Stimulated activated CD4-positive, alpha-beta T cell treated with anti-CD3 and anti-CD28 coated beads, Interleukin-15, amount 100 ng/mL, for 24 hours (primary cell): Measurements from ENCODE around the gene PRRC2A.
"Not testable (repeated sequence)": the region's sequence is repeated elsewhere in the genome, so short reads cannot be mapped to it uniquely, and the experiment has no call there.

Experiments used
- DNase-seq: peaks from one replicate; pipeline ENCODE4 v3.0.0-alpha.2; 2020

PRRC2A gene

DNA sequence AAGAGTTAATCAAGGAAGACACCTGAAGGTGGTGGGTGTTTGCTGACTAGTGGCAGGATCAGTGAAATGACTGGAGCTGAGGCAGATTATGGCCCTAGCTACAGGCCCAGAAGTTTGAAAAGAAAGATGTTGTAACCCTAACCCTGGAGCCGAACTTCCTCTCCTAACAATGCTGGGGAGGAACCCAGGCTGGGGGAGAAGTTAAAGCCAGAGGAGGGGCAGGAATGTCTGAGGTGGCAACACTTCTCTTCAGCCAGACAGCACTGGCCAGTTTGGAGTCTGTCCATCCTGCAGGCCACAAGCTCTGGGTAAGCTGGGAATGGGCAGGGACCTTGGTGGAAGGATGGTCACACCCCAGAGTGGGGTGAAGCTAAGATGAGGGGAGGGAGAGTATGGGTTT lies 34.5 kb upstream of the PRRC2A start, which contains the start of gene LST1:
Gene LST1 (plus strand): TSS at position 270 of the 400 bp plus-strand sequence. CDS start 1,023 bp downstream, outside the sequence.
- no peak for DNase-seq

DNA sequence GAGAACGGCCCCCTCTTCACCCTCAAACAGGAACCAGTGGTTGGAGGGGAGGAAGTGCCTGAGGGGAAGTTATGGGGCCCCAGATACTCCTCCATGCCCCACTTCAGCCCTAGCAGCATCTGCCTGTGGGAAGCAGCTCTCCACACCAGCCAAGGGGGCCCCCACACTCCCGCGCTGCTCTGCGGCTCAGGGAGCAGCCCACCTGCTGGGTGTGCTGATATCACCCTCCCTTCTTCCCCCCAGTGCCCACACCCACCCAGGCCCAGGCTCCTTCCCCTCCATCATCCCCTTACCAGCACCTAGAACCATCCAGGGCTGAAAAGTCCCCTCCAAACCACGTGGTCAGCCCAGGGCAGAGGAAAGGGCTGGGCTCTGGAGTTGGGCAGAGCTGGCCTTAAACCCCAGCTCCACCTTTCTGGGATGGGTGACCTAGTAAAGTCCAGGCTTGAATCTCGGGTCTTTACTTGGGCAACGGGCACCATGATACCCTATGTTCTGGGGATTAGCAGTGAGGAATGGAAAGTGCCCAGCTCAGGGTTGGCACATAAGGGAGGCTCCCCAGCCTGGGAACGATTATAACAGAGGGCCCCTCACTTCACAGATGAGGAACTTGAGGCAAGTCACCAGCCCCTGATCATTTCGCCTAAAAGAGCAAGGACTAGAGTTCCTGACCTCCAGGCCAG lies 33.8 kb upstream of the PRRC2A start:
- peak; percentile 27 for DNase-seq

DNA sequence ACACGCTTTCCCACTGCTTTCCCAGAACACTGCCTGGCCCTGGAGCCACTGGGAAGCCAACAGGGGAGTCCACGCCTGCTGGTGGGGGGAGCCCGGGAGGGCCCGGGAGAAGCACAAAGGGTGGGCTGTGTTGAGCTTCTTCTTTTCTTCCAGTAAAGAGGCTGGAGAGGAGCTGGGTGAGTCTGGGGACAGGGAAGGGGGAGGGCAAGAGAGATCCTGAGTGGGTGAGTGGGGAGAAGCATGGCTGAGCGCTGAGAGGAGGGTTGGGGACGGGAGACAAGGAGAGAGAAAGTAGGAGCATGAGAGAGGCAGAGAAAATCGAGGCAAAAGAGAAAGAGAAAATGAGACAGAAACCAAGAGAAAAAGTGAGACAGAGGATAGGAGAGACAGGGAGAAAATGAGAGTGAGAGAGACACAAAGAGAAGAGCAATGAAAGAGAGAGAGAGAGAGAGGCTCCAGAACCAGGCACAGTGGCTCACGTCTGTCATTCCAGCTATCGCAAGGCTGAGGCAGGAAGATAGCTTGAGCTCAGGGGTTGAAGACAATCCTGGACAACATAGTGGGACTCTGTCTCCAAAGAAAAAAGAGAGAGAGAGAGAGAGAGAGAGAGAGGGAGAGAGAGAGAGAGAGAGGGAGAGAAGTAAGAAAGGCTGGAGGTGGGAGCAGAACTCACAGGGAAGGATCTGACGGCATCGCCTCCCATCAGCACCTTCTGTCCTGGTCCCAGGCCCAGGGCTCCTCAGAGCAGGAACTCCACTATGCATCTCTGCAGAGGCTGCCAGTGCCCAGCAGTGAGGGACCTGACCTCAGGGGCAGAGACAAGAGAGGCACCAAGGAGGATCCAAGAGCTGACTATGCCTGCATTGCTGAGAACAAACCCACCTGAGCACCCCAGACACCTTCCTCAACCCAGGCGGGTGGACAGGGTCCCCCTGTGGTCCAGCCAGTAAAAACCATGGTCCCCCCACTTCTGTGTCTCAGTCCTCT lies 32.4 kb upstream of the PRRC2A start:
- no peak for DNase-seq

- no peak for DNase-seq
These were observed 31.5 kb upstream of the PRRC2A start for GRCh38 chr6:31588871-31589650.

GRCh38 chr6:31590691-31591090 lies 29.8 kb upstream of the PRRC2A start:
- DNase-seq, result not testable (repeated sequence)

- DNase-seq, result no peak
These were observed 28.1 kb upstream of the PRRC2A start for GRCh38 chr6:31592396-31592771.

GRCh38 chr6:31597006-31597405 lies 23.5 kb upstream of the PRRC2A start:
- peak; percentile 54 for DNase-seq

DNA sequence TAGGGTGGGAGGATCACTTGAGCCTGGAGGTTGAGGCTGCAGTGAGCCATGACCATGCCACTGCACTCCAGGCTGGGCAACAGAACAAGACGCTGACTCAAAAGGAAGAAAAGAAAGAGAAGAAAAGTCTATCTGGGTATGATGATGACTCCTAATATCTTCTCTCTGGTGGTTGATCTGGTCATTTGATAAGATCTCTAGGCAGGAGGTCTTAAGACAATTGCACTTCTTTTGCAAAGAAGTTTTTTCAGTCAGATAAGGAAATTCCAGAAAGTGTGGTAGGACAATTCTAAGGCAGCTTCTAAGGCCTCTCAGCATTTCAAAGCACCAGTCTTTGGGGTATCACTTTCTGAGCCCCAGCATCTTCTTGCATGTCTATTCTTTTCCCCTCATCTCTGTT lies 13.2 kb upstream of the PRRC2A start:
- no peak for DNase-seq

DNA sequence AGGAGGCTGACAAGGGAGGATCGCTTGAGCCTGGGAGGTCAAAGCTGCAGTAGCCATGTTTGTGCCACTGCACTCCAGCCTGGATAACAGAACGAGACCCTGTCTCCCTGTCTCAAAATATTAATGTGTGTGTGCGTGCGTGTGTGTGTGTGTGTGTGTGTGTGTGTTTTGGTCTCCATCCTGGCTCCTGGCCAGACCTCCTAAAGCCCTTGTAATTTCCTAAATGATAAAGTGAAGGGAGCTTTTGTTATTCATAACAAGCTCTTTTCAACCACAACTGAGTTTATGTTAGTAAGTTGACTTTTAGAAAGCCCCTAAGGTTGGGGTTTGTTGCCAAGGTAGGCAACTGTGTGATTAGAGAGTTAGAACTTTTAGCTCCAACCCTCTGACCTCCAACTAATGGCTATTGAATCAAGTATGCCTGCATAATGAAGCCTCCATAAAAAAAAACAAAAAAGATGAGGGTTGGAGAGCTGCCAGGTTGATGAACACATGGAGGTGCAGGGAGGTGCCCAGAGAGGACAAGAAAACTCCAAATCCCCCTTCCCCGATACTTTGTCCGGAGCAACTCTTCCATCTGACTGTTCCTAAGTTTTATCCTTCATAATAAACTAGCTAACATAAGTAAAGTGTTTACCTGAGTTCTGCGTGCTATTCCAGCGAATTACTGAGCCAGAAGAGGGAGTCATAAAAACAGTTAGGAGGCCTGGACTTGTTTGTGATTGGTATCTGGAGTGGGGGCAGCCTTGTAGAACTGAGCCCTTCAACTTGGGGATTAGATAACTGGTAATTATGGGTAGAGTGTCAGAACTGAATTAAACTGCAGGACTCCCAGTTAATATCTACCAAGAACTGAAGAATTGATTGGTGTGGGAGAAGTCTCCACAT lies 10.8 kb upstream of the PRRC2A start:
- no peak for DNase-seq

GRCh38 chr6:31610968-31611367 lies 9.5 kb upstream of the PRRC2A start:
- no peak for DNase-seq

DNA sequence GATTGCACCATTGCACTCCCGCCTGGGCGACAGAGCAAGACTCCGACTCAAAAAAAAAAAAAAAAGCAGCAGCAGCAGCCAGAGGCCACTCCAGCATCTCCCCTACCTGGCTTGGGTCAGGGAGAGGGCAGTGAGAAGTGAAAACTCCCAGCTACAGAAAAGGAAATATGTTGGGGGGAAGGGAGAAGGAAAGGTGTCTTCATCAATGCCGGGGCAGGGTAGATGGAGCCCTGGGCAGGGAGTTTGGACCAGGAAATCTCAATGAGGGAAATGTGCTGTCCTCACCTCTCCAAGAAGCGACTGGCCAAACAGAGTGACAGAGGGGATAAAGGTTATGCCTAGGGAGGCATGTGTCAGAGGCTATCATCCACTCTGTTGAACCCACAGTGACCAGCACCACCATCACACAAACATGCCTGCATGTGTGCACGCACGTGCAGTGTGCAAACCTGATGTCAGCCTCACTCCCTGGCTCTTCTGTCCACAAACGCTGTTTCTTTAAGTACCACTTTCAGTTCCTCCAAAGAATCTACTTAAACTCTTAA lies 6.4 kb upstream of the PRRC2A start:
- no peak for DNase-seq

DNA sequence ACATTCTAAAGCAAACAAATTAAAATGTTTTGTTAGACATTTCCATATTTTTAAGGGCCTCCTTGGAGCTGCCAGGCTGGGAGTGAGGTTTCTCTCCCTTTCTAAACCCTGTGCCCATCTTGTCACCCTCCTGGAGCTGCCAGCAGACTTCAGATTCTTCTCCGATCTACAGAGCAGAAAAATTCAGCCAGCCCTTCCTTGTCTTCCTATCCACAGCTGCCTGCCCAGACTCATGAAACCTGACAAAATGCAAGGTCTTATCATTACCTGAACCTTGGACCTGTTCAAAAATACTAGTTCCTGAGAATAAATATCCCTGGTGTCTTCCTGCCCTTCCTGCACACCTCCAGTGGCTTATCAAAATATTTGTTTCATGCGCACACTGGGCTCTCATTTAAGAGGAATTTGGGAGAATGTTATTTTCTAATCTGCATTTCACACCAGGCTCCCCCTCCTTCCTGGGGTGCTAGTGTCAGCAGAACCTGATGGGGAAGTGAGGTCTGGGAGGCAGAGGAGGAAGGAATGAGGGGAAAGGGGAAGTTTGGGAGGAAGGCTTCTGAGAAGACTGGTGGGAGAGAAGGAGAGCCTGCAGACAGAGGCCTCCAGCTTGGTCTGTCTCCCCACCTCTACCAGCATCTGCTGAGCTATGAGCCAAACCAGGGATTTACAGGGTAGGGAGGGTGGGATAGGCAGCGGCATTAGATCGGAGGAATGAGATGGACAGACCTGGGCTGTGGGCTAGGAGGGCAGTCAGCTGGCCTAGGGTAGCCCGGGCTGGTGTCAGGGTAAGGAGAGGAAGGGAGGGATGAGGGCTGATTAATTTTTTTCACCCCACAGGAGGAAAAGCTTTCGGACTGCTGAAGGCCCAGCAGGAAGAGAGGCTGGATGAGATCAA lies 5.6 kb upstream of the PRRC2A start, which contains the start of gene AIF1:
Gene AIF1 (plus strand): TSS at position 551 of the 895 bp plus-strand sequence. CDS start 96 bp downstream, at position 647.
- no peak for DNase-seq

DNA sequence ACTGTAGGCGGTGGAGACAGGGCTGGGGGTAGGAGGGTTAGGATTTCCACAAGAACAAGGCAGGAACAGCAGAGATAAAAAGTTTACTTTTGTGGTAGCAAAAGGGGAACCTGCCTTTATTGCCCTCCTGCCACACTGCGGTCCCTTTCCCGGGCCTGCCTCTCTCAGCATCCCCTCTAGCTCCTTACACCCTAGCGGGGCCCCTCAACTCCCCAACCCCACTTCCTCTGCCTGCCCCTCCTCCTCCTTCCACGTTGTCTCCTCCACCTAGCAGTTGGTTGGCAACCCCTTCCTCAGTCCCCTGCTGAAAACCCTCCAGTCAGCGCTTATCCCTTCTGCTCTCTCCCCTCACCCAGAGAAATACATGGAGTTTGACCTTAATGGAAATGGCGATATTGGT lies 4.8 kb upstream of the PRRC2A start:
- peak; percentile 55 for DNase-seq

DNA sequence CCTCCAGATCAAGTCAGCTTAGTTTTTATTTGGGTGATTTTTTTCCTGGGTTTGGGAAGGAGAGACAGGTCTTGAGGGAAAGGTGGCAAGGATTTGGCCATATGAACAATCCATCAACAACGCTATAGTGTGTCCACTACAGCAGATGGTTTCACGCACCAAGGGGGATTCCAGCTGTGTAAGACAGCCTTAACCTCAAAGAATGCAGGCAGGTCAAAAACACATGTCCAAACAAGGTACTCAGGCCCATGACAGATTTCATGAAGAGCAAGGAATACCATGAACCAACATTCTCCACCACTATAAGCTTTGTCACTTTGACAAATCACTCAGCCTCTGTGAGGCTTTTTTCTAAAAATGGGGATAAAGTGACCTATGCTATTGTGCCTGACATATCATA lies 3.5 kb upstream of the PRRC2A start:
- DNase-seq, result no peak

GRCh38 chr6:31619805-31620585 lies 520 bp upstream of the PRRC2A start:
- DNase-seq, result peak; percentile 98

DNA sequence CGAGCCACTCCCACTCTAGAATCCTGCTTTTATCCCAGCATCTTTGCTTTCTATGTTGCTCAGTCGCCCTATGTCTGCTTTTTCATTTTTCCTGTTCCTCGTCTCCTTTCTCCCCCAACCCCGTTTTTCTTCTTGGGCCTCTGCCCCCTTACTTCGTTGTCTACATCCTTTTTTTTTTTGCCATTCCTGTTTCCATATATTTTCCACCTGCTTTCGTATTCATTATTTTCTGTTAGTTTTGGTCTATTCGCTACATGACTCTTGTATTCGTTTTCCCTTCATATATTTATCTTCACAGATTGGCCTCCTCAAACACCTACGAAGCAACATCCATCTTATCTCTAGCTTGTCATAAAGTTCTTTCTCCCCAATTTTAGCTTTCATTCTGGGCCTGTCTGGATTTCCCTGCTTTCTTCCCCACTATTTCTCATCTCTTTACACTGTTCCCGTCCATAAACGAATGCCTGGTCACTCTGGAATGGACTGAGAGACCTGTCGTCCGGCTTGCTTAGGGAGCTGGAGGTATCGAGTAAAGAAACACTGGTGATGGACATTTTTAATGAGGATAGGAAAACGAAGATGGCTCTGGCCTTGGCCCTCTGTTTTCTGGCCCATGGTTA lies 915 bp downstream of the PRRC2A start:
- no peak for DNase-seq

DNA sequence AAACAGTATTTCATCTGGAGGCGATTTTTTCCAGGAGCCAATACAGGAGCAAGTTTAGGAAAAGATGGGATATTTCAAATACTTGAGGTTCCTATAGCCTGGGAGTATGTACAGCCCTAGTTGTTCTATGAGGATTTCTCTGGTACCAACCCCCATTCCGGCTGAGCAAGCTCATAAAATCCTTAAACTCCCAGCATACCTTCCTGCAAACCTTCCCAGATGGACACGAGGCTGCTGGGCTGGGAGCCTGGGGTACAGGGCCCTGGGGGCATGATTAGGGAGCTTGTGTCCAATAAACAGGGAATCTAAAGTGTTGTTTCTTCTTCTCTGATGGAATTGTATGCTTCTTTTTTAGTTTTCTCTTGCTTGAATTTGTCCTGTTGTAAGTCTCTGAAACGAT lies 1.5 kb downstream of the PRRC2A start:
- DNase-seq, result no peak

DNA sequence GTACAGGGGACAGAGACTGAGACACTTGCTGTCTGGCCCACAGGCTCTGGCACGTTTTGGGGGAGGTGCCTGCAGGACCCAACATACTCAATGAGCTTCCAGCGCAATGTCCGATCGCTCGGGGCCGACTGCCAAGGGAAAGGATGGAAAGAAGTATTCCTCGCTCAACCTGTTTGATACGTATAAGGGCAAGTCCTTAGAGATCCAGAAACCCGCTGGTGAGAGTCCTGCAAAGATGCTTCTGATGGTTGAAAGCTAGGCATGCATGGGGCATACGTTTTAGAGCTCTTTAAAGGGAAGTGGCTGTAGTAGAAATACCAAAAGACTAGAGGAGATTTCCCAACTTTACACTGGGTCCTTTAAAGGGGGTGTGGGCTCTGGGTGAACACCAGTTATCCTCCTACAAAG lies 2.2 kb downstream of the PRRC2A start:
- no peak for DNase-seq

DNA sequence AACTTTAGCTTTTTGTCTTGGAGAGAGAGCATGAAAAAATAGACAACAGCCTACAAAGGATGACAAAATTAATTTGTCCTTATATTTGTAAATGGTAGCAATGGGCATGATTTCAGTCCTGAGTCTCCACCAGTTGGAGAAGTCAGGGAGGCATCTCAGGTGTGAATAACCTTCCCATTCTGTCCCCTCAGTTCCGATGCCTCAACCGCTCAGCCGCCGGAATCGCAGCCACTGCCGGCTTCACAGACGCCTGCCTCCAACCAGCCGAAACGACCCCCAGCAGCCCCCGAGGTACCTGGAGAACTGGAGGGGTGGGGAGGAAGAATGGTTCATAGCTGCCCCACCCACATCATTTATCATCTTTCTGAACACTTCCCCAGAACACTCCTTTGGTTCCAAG lies 3.6 kb downstream of the PRRC2A start:
- no peak for DNase-seq
